ENCODE measurements around the gene TRDMT1.

GRCh38 chr10:17210361-17210760 is 8.9 kb upstream of the TRDMT1 start:
- TF ChIP-seq CTCF (IDR thresholded peaks at IDR 0.05) (no peak), POLR2A (IDR thresholded peaks at IDR 0.05) (no peak)

Data from adrenal gland (tissue), 5 donors.